HEK293 (cell line): Measurements from ENCODE around the gene IMMP2L.

Experiments
- CTCF ChIA-PET: fragments of 350-600 bp; formaldehyde crosslinking; extraction: SDS; loops from one replicate; lab custom pipeline; 2021; ENCODE audit warnings: antibody characterized with exemption; lab: Yijun Ruan, JAX
- POLR2A ChIA-PET: fragments of 300-600 bp; formaldehyde crosslinking; extraction: SDS; loops from one replicate; lab custom pipeline; 2020; ENCODE audit warnings: antibody characterized with exemption, inconsistent platforms; lab: Yijun Ruan, JAX
- H3K27ac ChIP-seq: fragments of 200-500 bp; sonication (Bioruptor generic); 2 replicates; pipeline ENCODE4 v1.5.1; 2014; ENCODE audit warnings: low read depth, low read length, control low read depth, inconsistent platforms; ENCODE audit errors: extremely low read depth
- H3K36me3 ChIP-seq, 2 experiments: fragments of 200-500 bp in 1 of 2; sonication (Bioruptor generic) in 1 of 2; 1 replicate in 1 of 2; 2 replicates in 1 of 2; pipeline ENCODE4 v1.5.1; 2014 to 2017; ENCODE audit warnings: inconsistent platforms in 2 of 2, low read length in 2 of 2; ENCODE audit not compliant: control insufficient read depth in 2 of 2, insufficient read depth in 1 of 2
- H3K4me1 ChIP-seq: fragments of 200-500 bp; sonication (Bioruptor generic); 2 replicates; pipeline ENCODE4 v1.5.1; 2014; ENCODE audit warnings: mild to moderate bottlenecking, low read length, inconsistent platforms; ENCODE audit not compliant: control insufficient read depth, insufficient read depth
- H3K4me3 ChIP-seq: 2 replicates; pipeline ENCODE4 v1.5.1; 2011; ENCODE audit warnings: low read depth, mild to moderate bottlenecking, control low read depth, low read length, moderate library complexity
- H3K9me3 ChIP-seq: fragments of 200-500 bp; sonication (Bioruptor generic); 2 replicates; pipeline ENCODE4 v1.5.1; 2014; ENCODE audit warnings: low read depth, low read length, inconsistent platforms; ENCODE audit not compliant: control insufficient read depth, insufficient read depth
- EGR2 ChIP-seq: fragments of 450-650 bp; formaldehyde crosslinking; IDR thresholded peaks from 2 replicates; pipeline ENCODE4 v1.5.1; 2016; ENCODE audit warnings: low read depth, missing biosample characterization, missing genetic modification characterization
- KLF7 ChIP-seq: fragments of 450-650 bp; formaldehyde crosslinking; IDR thresholded peaks from 2 replicates; pipeline ENCODE4 v1.5.1; 2016; ENCODE audit warnings: missing biosample characterization, missing genetic modification characterization, borderline replicate concordance
- PRDM1 ChIP-seq: fragments of 450-650 bp; formaldehyde crosslinking; IDR thresholded peaks from 2 replicates; pipeline ENCODE4; 2016; ENCODE audit warnings: missing biosample characterization, missing genetic modification characterization
- SALL2 ChIP-seq: fragments of 450-650 bp; formaldehyde crosslinking; IDR thresholded peaks from 2 replicates; pipeline ENCODE4 v1.5.0; 2017; ENCODE audit warnings: missing biosample characterization, mild to moderate bottlenecking, missing genetic modification characterization, borderline replicate concordance
- ZBTB17 ChIP-seq: fragments of 450-650 bp; formaldehyde crosslinking; IDR thresholded peaks from 2 replicates; pipeline ENCODE4 v1.5.1; 2016; ENCODE audit warnings: missing biosample characterization, missing genetic modification characterization
- ZBTB20 ChIP-seq: fragments of 450-650 bp; formaldehyde crosslinking; IDR thresholded peaks from 2 replicates; pipeline ENCODE4 v1.5.1; 2016; ENCODE audit warnings: missing biosample characterization, missing genetic modification characterization
- ZFP3 ChIP-seq: fragments of 450-650 bp; formaldehyde crosslinking; IDR thresholded peaks from 2 replicates; pipeline ENCODE4 v1.5.1; 2016; ENCODE audit warnings: low read depth, missing biosample characterization, missing genetic modification characterization
- ZFP69B ChIP-seq: fragments of 450-650 bp; formaldehyde crosslinking; IDR thresholded peaks from 2 replicates; pipeline ENCODE4 v1.5.1; 2016; ENCODE audit warnings: missing biosample characterization, missing genetic modification characterization
- ZNF10 ChIP-seq: fragments of 450-650 bp; formaldehyde crosslinking; IDR thresholded peaks from 2 replicates; pipeline ENCODE4 v1.5.1; 2017; ENCODE audit warnings: missing biosample characterization, missing genetic modification characterization
- ZNF132 ChIP-seq: fragments of 450-650 bp; formaldehyde crosslinking; IDR thresholded peaks from 2 replicates; pipeline ENCODE4 v1.5.1; 2017; ENCODE audit warnings: missing biosample characterization, missing genetic modification characterization, borderline replicate concordance
- ZNF155 ChIP-seq: fragments of 450-650 bp; formaldehyde crosslinking; IDR thresholded peaks from 2 replicates; pipeline ENCODE4 v1.5.1; 2016; ENCODE audit warnings: missing biosample characterization, missing genetic modification characterization
- ZNF214 ChIP-seq: fragments of 450-650 bp; formaldehyde crosslinking; IDR thresholded peaks from 2 replicates; pipeline ENCODE4 v1.5.1; 2017; ENCODE audit warnings: missing biosample characterization, mild to moderate bottlenecking, missing genetic modification characterization, borderline replicate concordance
- ZNF23 ChIP-seq: fragments of 450-650 bp; formaldehyde crosslinking; IDR thresholded peaks from 2 replicates; pipeline ENCODE4 v1.5.1; 2016; ENCODE audit warnings: missing biosample characterization, missing genetic modification characterization, borderline replicate concordance
- ZNF24 ChIP-seq: fragments of 450-650 bp; formaldehyde crosslinking; IDR thresholded peaks from 2 replicates; pipeline ENCODE4 v1.5.1; 2016; ENCODE audit warnings: missing biosample characterization, missing genetic modification characterization
- ZNF248 ChIP-seq: fragments of 450-650 bp; formaldehyde crosslinking; IDR thresholded peaks from 2 replicates; pipeline ENCODE4 v1.5.1; 2017; ENCODE audit warnings: missing biosample characterization, missing genetic modification characterization
- ZNF391 ChIP-seq: fragments of 450-650 bp; formaldehyde crosslinking; IDR thresholded peaks from 2 replicates; pipeline ENCODE4 v1.5.1; 2016; ENCODE audit warnings: low read depth, missing biosample characterization, missing genetic modification characterization, borderline replicate concordance
- ZNF433 ChIP-seq: fragments of 450-650 bp; formaldehyde crosslinking; IDR thresholded peaks from 2 replicates; pipeline ENCODE4 v1.5.1; 2016; ENCODE audit warnings: missing biosample characterization, missing genetic modification characterization, low read depth
- ZNF529 ChIP-seq: fragments of 450-650 bp; formaldehyde crosslinking; IDR thresholded peaks from 2 replicates; pipeline ENCODE4 v1.5.1; 2017; ENCODE audit warnings: missing genetic modification characterization, missing biosample characterization; ENCODE audit not compliant: insufficient replicate concordance
- ZNF549 ChIP-seq: fragments of 450-650 bp; IDR thresholded peaks from 2 replicates; pipeline ENCODE4 v1.5.1; 2018; ENCODE audit warnings: missing biosample characterization, missing genetic modification characterization, mild to moderate bottlenecking, inconsistent platforms, moderate library complexity
- ZNF629 ChIP-seq: fragments of 450-650 bp; formaldehyde crosslinking; IDR thresholded peaks from 2 replicates; pipeline ENCODE4 v1.5.1; 2017; ENCODE audit warnings: missing biosample characterization, missing genetic modification characterization
- ZNF76 ChIP-seq: fragments of 450-650 bp; formaldehyde crosslinking; IDR thresholded peaks from 2 replicates; pipeline ENCODE4; 2016; ENCODE audit warnings: low read depth, missing biosample characterization, missing genetic modification characterization, borderline replicate concordance
- ZNF830 ChIP-seq: fragments of 450-650 bp; IDR thresholded peaks from 2 replicates; pipeline ENCODE4 v1.5.0; 2018; ENCODE audit warnings: missing biosample characterization, missing genetic modification characterization, low read depth, mild to moderate bottlenecking, moderate library complexity
- ZSCAN23 ChIP-seq: fragments of 450-650 bp; formaldehyde crosslinking; IDR thresholded peaks from 2 replicates; pipeline ENCODE4 v1.5.1; 2016; ENCODE audit warnings: missing biosample characterization, missing genetic modification characterization
- TF ChIP-seq, protein P1 (sequence below): fragments of 450-650 bp; formaldehyde crosslinking; IDR thresholded peaks from 2 replicates; pipeline ENCODE4 v1.5.1; 2017; ENCODE audit warnings: missing biosample characterization, mild to moderate bottlenecking, missing genetic modification characterization, moderate library complexity
- TF ChIP-seq, protein P2 (sequence below): fragments of 450-650 bp; formaldehyde crosslinking; IDR thresholded peaks from 2 replicates; pipeline ENCODE4 v1.5.1; 2017; ENCODE audit warnings: missing biosample characterization, missing genetic modification characterization

The IMMP2L gene

DNA sequence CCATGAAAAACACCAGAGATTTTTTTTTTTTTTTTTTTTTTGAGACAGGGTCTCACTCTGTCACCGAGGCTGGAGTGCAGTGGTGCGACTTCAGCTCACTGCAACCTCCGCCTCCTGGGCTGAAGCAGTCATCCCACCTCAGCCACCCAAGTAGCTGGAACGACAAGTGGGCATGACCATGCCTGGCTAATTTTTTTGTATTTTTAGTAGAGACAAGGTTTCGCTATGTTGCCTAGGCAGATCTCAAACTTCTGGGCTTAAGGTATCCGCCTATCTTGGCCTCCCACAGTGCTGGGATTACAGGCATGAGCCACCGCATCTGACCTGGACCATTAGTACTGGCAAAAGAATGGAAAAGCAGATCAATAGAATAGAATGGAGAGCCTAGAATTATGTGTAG is 530.4 kb downstream of the IMMP2L start:
- Histone ChIP-seq H3K27ac (no peak overlapping the region), H3K4me1 (peaks cover 9% of the 10 kb centered on the region), H3K4me3 (no peak overlapping the region), H3K9me3 (no peaks in the 10 kb centered on the region), H3K36me3 (no peaks in the 10 kb centered on the region)
- CTCF ChIA-PET, result no interaction called here
- TF ChIP-seq ZNF433 (tag by site-specific recombination) (no peak), ZNF214 (tag by site-specific recombination) (no peak), ZFP3 (no peak), ZNF391 (tag by site-specific recombination) (no peak), ZBTB20 (tag by site-specific recombination) (no peak), SALL2 (tag by site-specific recombination) (no peak), ZNF23 (no peak), ZNF76 (no peak), ZNF248 (tag by site-specific recombination) (no peak), EGR2 (tag by site-specific recombination) (no peak), ZSCAN23 (no peak), ZNF155 (tag by site-specific recombination) (no peak), ZNF132 (tag by site-specific recombination) (no peak), ZBTB17 (no peak), ZFP69B (tag by site-specific recombination) (no peak), ZNF549 (tag by site-specific recombination) (no peak), ZNF529 (no peak), ZNF10 (no peak)
- TF ChIP-seq, protein P1, sequence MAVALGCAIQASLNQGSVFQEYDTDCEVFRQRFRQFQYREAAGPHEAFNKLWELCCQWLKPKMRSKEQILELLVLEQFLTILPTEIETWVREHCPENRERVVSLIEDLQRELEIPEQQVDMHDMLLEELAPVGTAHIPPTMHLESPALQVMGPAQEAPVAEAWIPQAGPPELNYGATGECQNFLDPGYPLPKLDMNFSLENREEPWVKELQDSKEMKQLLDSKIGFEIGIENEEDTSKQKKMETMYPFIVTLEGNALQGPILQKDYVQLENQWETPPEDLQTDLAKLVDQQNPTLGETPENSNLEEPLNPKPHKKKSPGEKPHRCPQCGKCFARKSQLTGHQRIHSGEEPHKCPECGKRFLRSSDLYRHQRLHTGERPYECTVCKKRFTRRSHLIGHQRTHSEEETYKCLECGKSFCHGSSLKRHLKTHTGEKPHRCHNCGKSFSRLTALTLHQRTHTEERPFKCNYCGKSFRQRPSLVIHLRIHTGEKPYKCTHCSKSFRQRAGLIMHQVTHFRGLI, result no peak
- TF ChIP-seq, protein P2, sequence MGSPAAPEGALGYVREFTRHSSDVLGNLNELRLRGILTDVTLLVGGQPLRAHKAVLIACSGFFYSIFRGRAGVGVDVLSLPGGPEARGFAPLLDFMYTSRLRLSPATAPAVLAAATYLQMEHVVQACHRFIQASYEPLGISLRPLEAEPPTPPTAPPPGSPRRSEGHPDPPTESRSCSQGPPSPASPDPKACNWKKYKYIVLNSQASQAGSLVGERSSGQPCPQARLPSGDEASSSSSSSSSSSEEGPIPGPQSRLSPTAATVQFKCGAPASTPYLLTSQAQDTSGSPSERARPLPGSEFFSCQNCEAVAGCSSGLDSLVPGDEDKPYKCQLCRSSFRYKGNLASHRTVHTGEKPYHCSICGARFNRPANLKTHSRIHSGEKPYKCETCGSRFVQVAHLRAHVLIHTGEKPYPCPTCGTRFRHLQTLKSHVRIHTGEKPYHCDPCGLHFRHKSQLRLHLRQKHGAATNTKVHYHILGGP, result no peak
- POLR2A ChIA-PET, result no interaction called here

GRCh38 chr7:111030336-111030735 is 532.0 kb downstream of the IMMP2L start:
- peaks cover 9% of the 10 kb centered on the region for H3K4me1 ChIP-seq
- POLR2A ChIA-PET, result no interaction called here
- H3K4me3 ChIP-seq, result no peak overlapping the region
- no peak overlapping the region for H3K27ac ChIP-seq
- H3K36me3 ChIP-seq, result no peaks in the 10 kb centered on the region
- TF ChIP-seq ZNF629 (tag by site-specific recombination) (no peak), SALL2 (tag by site-specific recombination) (no peak), ZNF433 (tag by site-specific recombination) (no peak), PRDM1 (tag by site-specific recombination) (no peak), ZNF24 (tag by site-specific recombination) (no peak), ZNF830 (tag by site-specific recombination) (no peak), KLF7 (tag by site-specific recombination) (no peak)
- no peaks in the 10 kb centered on the region for H3K9me3 ChIP-seq
- CTCF ChIA-PET, result no interaction called here
